Non-pigmented ciliary epithelial cell (primary cell): ENCODE data around the gene ZNF45.
"Not testable (repeated sequence)": the region's sequence is repeated elsewhere in the genome, so short reads cannot be mapped to it uniquely, and the experiment has no call there.

ENCODE experiments used
- DNase-seq: peaks from one replicate; pipeline ENCODE4 v3.0.0-alpha.2; 2010; ENCODE audit warnings: low read depth

Gene ZNF45

DNA sequence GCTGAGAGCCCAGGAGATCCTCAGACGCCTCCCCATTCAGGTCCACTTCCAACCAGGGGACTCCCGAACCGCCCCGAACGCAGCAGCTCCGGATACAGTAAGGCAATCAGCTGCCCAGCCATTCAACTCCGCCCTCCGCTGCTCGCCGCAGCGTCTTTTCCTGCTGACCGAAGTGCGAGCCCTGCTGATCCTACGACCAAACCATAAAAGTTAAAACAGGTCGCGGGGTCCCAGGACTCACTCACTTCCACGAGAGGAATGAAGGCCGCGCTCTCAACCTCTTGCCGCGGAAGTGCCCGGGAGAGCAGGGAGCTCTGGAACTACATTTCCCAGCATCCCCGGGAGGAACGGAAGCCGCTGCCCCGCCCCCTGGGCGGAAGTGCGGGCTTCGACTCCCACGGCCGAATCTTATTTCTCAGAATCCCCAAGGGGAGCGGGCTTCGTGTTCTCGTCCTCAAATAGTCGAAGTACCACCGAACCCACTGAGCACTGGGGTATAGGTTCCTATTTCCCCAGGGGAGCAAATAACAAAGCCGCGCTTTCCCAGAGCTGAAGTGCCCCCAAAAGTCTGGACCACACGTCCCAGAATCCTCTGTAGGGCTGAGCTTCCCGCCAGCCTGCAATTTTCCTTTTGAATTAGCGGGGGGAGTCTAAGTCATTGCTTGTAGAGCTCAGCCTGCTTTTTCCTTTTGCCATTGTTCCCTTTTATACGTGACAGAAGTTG lies at the start of gene ZNF45:
ZNF45 (minus strand) TSS at position 298 of the 724 bp plus-strand sequence. CDS start 13,097 bp downstream, outside the sequence.
- DNase-seq = no peak

DNA sequence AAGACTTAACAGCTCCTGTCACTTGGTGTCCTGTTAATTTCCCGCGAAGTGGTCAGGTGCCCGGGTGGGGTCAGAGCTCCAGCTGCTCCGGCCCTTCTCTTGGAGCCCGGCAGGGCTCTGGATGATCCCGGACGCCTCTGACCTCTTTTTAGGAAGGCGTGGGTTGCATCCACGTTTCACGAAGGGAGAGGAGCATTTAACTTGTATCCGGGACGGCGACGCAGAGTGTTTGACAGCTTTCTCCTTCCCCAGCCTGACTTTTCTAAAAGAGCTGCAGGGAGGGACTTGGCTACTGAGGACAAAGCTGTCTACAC lies 49.6 kb upstream of the ZNF45 start:
- no peak for DNase-seq

DNA sequence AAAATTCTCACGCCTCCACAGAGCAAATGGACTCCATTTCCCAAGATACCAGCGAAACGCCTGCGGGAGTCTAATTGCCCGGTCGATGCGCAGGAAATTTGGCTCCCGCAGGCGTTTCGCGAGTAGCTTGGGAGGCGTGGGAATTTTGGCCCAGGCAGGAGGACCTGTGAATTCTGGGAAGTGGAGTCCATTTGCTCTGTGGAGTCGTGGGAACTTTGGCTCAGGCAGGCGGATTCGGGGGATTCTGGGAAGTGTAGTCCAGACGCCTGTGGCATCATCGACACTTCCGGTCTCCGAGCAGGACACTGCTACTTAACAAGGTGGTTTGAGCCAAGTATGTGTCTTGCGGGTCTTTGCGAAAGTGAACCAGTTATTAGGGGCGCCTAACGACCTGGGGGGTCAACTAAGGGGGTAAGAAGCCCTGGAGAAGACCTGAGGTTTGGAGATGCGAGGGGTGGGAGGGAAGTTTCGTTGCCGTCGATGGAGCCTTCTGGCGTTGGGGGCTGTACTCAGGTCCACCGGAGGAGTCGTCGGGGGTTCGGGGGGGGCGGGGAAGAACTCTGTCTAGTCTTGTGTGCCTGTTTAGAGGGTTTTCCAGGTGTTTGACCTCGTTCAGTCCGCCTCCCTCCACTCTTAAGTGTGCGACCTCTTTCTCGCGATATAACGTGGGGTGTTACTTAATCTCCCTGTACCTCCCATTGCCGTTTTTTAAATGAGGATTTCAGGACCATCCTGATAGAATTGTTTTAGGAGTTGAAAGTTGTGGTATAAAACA lies 49.0 kb upstream of the ZNF45 start, which contains the start of gene ZNF155:
ZNF155 (plus strand) TSS at position 277 of the 775 bp plus-strand sequence. CDS start 4,356 bp downstream, outside the sequence.
- DNase-seq = peak; percentile 93

DNA sequence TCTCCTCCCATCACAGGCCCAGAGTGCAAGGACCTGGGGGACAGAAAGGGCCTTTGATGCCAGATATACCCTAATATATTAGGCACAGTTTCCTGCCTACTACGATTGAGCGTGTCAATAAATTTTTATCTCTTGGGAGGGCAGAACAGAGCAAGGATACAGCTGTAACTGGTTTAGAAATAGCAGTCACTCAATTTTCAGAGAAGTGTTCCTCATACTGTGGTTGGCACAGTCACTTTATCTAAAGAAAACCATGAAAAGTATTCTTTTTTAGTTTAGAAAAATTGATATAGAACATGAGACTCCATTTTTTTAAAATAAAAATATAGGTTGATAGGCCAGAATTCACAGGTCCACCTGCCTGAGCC lies 48.4 kb upstream of the ZNF45 start:
- DNase-seq = no peak

DNA sequence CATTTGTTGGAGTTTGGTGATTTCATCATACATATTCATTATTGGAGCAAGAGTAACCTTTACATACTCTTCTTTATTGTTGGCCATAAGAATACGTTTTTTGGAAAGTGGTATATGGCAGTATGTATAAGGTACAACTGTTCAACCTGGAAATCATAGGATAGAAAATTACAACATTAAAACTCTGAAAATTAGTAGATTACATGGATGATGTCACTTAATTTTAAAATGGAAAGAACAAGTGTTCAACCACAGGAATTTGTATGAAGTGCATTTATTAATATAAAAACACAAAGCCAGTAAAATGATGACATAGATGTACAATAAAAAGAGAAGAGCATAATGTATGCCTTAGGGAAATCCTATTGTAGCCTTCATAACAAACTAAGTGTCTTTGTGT lies 41.6 kb upstream of the ZNF45 start:
- DNase-seq = no peak

DNA sequence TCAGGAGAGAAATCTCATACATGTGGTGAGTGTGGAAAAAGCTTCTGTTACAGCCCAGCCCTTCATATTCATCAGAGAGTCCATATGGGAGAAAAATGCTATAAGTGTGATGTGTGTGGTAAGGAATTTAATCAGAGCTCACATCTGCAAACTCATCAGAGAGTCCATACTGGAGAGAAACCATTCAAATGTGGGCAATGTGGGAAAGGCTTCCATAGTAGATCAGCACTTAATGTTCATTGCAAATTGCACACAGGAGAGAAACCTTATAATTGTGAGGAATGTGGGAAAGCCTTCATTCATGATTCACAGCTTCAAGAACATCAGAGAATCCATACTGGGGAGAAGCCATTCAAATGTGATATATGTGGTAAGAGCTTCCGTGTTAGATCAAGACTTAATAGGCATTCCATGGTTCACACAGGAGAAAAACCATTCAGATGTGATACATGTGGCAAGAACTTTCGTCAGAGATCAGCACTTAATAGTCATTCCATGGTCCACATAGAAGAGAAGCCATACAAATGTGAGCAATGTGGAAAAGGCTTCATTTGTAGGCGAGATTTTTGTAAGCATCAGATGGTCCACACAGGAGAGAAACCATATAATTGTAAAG lies 31.1 kb upstream of the ZNF45 start:
- DNase-seq = no peak

DNA sequence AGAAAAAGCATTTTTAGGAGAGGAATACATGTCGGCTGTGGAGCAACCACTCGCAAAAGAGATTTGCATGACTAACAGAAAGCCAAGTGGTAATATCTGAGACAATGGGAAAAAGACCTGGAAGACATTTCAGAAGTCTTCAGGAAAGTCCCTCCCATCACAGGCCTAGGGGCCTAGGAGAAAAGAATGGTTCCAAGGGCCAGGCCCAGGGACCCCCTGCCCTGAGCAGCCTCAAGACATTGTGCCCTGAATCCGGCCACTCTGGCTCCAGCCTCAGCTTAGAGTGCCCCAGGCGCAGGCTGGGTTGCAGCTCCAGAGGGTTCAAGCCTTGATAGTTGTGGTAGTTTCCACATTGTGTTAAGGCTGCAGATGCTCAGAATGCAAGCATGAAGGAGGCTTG lies 25.3 kb upstream of the ZNF45 start:
- DNase-seq = no peak

DNA sequence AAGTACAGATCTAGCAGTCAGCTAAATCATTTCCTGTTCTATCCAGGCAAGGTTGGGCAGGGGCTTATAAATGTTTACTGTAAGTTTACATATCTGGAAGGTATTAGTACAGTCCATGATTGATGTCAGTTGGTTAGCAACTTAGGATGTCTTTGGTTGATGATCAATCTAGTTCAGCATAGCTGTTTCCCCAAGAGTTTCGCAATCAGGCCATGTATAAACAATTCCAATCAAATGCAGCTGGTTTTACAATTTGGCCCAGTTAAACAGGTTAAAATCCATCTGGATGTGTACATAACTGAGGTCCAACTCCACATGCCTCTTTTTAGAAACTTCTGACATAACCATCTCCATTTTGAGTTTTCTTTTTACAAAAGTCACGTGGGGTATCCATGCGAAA lies 22.8 kb upstream of the ZNF45 start:
- no peak for DNase-seq

DNA sequence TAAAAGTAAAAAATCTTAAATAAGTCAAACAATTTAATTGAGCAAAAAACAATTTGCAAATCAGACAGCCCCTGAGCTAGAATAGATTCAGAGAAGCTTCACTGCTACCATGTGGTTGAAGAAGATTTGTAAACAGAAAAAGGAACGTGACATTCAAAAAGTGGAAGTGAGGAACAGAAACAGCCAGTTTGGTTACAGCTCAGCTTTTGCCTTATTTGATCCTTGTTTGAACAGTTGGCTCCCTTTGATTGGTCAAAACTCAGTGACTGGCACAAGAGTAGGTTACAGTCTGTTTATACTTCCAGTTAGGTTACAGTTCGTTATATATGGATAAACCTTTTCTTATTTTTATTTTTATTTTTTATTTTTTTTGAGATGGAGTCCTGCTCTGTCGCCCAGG lies 21.7 kb upstream of the ZNF45 start:
- DNase-seq = no peak

DNA sequence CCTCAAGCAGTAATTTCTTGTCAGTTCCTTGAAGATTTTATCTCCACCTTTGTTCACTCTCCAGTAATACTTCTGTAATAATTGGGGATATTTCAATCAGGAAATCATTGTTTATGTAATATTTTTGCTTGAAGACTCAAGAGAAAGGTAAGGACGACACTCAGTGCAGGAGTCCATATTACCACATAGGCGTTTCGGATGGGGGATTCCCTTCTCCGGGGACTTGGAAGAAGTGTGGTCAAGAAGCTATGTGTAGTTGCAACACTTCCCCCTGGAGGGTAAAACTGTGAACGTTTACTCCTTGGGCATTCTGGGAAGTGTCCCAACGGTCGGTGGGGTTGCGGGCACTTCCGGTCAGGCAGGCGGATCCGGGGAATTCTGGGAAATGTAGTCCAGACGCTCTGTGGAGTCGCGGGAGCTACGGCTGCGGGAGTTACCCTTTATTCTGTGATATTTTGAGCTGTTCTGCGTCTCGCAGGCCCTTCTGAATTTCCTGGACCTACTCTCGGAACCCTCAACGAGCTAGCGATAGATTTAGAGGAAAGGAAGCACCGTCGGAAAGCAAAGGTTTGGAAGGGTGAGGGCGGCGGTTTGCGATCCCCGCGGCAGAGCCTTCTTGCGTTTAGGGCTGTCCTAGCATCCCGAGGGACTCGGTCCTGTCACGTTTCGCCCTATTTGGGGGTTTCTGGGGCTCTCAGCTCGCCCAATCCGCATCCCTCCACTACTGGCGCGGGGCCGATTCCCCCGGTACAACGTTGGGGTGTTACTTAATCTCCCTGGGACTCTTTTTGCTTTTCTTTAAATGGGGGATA lies 16.0 kb upstream of the ZNF45 start, which contains the start of gene ZNF221:
ZNF221 (plus strand) TSS at position 395 of the 812 bp plus-strand sequence. CDS start 11,499 bp downstream, outside the sequence.
- DNase-seq = peak; percentile 98

DNA sequence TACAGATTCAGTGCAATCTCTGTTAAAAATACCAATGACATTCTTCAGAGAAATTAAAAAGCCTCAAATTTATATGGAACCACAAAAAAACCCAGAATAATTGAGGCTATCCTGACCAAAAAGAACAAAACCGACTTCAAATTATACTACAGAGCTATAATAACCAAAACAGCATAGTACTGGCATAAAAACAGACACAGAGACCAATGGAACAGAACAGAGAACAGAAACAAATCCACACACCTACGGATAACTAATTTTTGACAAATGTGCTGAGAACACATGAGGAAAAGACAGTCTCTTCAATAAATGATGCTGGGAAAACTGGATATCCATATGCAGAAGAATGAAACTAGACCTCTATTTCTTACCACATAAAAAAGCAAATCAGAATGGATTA lies 14.7 kb upstream of the ZNF45 start:
- DNase-seq = not testable (repeated sequence)

DNA sequence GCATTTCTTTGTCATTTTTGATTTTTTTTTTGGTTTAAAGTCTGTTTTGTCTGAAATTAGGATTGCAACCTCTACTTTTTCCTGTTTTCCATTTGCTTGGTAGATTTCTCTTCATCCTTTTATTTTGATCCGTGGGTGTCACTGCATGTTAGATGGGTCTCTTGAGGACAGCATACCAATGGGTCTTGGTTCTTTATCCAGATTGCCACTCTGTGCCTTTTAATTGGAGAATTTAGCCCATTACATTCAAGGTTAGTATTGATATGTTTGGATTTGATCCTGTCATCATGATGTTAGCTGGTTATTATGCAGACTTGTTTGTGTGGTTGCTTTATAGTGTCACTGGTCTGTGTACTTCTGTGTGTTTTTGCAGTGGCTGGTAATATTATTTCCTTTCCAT lies 12.3 kb upstream of the ZNF45 start:
- DNase-seq = not testable (repeated sequence)

DNA sequence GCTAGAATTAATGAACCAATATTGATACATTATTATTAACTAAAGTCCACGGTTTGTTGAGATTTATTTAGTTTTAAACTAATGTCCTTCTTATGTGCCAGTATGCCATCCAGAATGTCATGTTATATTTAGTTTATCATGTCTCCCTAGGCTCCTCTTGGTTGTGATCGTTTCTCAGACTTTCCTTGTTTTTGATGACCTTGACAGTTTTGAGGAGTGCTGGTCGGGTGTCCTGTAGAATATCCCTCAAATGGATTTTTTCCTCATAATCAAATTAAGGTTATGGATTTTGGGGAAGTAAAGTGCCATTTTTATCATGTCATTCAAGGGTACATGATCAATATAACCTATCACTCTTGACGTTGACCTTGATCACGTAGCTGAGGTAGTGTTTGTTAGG lies 6.1 kb upstream of the ZNF45 start:
- DNase-seq = no peak

DNA sequence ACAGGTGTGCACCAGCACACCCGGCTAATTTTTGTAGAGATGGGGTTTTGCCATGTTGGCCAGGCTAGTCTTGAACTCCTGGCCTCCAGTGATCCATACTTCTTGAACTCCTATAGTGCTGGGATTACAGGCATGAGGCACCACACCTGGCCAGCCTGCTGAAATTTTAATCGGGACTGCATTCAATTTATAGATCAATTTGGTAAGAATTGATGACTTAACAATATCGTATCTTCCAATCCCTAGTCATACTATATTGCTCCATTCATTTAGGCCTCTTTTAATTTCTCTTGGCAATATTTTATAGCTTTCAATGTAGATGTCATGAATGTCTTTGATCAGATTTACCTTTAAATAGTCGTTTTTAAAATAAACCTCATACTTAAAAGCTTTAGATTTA lies 5.6 kb upstream of the ZNF45 start:
- DNase-seq = no peak

DNA sequence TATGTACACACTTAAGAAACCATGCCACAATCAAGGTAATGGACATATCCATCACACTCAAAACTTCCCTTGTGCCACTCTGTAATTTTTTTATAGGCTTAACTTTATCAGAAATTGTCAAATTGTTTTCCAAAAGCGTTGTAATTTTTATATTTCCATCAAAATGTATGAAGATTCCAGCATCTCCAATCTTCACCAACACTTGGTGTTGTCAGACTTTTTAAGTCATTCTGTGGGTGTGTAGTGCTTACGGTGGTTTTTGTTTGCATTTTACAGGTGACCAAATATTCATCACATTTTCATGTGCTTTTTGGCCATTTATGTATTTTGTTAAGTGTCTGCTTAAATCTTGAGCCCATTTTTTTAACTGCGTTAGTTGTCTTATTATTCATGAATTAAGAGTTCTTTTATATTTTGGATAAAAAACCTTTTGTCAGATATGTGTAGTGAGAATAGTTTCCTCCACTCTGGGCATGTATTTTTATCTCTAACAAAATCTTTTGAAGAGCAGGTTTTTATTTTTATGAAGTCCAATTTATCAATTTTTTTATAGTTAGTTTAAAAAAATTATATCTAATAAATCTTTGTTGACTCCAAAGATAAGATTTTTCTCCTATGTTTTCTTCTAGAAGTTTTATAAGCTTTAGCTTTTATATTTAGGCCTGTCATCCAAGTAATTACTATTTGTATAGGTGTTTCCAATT lies 4.6 kb upstream of the ZNF45 start:
- no peak for DNase-seq

DNA sequence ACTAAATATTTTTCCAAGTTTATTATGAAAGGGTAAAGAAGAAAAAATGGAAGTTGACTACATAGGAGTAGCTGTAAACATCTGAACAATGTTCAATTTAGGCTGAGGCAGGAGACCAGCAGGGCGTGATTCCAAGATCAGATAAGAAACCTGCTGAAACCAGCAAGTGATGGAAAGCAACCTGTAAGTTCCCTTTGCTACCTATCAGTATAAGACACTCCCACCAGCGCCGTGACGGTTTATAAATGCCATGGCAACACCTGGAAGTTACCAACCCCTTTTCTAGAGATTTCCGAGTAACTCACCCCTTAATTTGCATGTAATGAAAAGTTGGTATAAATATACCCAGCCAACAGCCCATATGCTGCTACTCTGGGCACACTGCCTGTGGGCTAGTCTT lies 1.1 kb upstream of the ZNF45 start:
- DNase-seq = no peak

DNA sequence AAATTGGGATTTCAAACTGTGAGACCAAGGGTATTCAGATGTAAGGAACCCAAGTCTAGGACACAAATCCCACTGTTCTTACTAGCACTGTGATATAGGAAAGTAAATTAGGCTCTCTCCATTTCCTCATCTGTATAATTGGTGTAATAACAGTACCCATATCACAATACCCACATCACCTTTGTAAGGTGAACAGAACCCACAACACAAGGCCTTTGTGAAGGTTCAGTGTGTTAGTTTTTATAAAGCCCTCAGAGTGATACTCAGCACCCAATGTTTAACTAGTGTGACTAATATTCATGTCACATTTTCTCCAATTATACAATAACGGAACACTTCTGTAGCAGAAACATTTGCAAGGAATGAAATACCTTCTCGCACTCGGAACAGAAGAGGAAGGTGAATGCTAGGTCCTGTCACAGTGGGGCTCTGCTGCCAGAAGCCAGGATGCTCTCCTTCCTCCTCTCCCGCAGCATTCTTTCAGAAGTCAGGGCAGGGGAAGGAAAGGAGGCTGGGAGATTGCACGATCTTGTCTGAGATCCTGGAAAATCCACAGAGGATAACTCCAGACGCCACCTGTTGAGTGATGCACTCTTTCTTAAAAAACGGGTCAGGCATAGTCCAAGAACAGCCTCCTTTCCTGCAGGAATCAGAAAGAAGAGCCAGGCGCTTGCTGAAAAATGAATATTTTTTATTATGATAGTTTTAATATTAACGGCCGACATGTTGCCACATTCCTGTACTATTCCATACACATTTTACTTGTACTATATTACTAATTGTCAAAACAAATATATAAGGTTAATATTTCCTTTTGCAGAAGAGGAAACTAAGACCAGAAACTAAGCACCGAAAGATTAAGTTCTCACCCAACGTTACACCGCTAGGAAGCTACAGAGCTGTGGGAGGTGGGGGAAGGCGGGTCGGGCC lies 762 bp downstream of the ZNF45 start:
- DNase-seq = no peak

DNA sequence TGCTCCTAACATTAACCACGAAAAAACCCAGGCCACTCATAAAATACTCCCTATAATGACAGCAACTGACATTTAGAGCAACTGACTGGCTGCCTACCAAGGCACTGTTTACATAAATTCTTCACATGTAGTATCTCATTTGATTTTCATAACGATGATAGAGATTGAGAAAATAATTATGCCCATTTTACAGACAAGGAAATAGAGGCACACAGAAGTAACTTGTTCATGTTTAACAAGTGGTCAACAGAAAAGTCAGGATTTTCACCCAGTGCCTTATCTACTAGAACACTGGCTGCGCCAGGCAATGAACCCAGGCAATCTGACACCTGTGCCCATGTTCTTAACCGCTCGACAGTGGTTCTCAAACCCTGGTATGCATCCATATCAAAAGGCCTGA lies 6.3 kb downstream of the ZNF45 start:
- no peak for DNase-seq

DNA sequence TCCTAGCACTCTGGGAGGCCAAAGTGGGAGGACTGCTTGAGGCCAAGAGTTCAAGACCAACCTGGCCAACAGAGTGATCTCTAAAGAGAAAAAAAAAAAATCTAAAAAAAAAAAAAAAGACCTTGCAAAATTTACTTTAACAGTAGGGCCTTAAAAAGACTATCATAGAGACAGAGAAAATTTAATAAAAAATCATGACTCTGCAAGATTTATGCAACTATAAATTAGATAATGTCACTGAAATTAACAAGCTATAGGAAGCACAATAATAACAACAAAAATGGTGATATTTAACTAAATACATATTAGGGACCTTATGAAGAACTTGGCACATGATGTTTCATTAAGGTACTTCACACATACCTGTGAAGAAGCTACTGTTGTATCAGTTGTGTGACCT lies 11.2 kb downstream of the ZNF45 start:
- no peak for DNase-seq

DNA sequence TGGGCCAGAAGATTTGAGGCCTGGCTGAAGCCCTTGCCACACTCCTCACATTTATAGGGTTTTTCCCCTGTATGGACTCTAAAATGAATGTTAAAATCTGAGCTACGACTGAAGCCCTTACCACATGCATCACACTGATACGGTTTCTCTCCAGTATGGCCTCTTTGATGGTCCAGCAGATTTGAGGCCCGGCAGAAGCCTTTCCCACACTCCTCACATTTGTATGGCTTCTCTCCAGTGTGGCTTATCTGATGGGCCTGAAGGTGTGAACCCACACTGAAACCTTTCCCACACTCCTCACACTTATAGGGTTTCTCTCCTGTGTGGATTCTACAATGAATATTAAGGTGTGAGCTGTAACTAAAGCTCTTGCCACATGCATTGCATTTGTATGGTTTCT lies 21.0 kb downstream of the ZNF45 start:
- DNase-seq = no peak

DNA sequence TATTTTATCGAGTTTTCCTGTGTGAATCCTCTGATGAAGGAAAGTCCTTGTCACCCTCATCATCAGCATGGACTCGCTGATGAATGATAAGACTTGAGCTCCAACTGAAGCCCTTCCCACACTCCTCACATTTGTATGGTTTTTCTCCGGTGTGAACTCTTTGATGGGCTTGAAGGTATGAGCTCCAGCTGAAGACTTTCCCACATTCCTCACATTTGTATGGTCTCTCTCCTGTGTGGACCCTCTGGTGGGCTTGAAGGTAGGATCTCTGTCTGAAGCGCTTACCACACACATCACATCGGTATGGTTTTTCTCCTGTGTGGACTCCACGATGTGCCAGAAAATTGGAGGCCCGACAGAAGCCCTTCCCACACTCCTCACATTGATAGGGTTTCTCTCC lies 21.7 kb downstream of the ZNF45 start:
- no peak for DNase-seq
